Astrocyte of the cerebellum (primary cell): ENCODE measurements around the gene GPR17.

ENCODE experiments used
- DNase-seq: peaks from one replicate; pipeline ENCODE4 v3.0.0-alpha.2; 2011; ENCODE audit warnings: low read depth
- H3K4me3 ChIP-seq: 2 replicates; pipeline ENCODE4 v1.5.1; 2011; ENCODE audit warnings: mild to moderate bottlenecking, low read depth, low read length, moderate library complexity
- in situ Hi-C: cut with HindIII; loops from 2 replicates; pipeline ENCODE4 v1.10.0; 2017; ENCODE audit warnings: low sequenced_read_pairs
- TF ChIP-seq, protein P1 (sequence below): IDR thresholded peaks from 2 replicates; pipeline ENCODE4 v1.5.1; 2012; ENCODE audit warnings: low read length, low read depth, moderate library complexity, mild to moderate bottlenecking; ENCODE audit errors: missing control alignments

The GPR17 gene

DNA sequence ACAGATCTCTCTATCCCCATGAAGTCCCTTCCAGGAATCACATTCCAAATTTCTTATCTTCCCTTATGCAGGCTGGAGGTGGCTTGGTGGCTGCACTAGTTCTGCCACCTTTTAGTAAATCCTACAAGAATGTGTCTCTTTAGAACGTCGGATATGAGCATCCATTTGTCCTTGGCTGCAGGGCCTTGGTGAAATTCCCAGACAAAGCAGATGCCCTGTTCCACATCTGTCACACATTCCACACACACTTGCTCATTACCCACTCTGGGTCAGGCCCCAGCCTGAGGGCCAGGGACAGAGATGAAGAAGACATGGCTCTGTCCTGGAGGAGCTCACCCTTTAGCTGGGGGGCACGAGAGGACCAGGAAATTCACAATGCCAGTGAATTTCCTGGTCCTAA is 31.2 kb upstream of the GPR17 start:
- no peak overlapping the region for H3K4me3 ChIP-seq
- no peak for DNase-seq
- TF ChIP-seq, protein P1, sequence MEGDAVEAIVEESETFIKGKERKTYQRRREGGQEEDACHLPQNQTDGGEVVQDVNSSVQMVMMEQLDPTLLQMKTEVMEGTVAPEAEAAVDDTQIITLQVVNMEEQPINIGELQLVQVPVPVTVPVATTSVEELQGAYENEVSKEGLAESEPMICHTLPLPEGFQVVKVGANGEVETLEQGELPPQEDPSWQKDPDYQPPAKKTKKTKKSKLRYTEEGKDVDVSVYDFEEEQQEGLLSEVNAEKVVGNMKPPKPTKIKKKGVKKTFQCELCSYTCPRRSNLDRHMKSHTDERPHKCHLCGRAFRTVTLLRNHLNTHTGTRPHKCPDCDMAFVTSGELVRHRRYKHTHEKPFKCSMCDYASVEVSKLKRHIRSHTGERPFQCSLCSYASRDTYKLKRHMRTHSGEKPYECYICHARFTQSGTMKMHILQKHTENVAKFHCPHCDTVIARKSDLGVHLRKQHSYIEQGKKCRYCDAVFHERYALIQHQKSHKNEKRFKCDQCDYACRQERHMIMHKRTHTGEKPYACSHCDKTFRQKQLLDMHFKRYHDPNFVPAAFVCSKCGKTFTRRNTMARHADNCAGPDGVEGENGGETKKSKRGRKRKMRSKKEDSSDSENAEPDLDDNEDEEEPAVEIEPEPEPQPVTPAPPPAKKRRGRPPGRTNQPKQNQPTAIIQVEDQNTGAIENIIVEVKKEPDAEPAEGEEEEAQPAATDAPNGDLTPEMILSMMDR, result no peak
- in situ Hi-C loops, result no loop called here

DNA sequence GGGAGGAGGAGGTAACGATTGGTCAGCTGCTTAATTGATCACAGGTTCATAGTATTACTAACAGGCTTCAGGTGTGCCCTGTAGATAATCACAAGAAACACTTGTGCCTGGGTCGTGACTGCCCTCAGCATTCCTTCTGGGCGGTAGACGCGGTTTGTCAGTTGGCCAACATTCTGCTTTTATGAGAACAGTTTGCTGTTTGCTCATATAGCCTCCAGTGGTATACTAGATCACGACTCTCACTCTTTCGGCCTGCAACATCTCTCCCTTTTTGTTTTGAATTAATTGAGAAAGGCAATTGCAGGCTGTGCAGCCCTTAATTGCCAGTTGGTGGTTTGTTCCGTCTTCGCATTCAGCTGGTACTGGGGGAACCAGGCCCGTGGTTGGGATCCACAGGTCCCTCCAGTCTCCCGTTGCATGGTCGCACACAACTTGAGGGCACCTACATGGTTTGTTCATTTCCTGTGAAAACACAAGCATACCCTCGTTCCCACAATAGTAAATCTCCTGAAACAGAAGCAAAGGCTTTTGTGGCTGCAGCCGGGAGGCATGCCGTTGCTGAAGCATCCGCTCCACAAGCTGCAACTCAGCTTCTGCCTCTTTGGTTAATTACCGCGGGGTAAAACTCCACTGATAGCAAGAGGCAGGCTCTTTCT is 30.3 kb upstream of the GPR17 start:
- H3K4me3 ChIP-seq, result no peak overlapping the region
- DNase-seq, result no peak
- in situ Hi-C loops, result no loop called here
- TF ChIP-seq, protein P1, result no peak

DNA sequence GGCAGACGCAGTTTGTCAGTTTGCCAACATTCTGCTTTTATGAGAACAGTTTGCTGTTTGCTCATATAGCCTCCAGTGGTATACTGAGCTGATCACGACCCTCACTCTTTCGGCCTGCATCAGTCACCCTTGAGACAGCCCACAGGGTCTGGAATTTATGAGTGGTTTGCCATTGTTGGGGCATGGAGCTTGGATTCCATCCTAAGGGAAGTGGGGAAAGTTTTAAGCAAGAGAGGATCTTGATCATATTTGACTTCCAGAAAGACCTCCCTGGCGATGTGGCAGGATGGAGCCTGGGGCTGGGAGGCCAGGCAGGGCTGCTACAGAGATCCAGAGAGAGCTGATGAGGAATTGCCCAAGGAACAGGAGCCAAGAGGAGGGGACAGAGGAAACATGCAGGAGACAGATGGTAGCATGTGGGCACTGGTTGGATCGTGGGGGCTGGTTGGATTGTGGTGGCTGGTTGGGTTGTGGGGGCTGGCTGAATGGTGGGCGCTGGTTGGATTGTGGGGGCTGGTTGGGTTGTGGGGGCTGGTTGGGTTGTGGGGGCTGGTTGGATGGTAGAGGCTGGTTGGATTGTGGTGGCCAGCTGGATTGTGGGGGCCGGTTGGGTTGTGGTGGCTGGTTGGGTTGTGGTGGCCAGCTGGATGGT is 27.3 kb upstream of the GPR17 start:
- no peak for DNase-seq
- TF ChIP-seq, protein P1, result no peak
- in situ Hi-C loops, result no loop called here
- no peak overlapping the region for H3K4me3 ChIP-seq

DNA sequence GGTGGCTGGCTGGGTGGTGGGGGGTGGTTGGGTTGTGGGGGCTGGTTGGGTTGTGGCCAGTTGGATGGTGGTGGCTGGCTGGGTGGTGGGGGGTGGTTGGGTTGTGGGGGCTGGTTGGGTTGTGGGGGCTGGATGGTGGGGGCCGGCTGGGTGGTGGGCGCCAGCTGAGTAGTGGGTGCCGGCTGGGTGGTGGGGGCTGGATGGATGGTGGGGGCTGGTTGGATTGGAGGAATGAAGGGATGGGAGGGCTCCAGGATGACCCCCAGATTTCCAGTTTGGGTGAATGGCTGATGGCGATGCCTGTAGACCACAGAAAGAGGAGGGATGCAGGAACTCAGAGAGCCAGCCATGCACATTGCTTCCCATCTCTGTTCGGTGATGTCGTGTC is 26.8 kb upstream of the GPR17 start:
- no peak overlapping the region for H3K4me3 ChIP-seq
- no peak for DNase-seq
- TF ChIP-seq, protein P1, result no peak
- in situ Hi-C loops, result no loop called here

DNA sequence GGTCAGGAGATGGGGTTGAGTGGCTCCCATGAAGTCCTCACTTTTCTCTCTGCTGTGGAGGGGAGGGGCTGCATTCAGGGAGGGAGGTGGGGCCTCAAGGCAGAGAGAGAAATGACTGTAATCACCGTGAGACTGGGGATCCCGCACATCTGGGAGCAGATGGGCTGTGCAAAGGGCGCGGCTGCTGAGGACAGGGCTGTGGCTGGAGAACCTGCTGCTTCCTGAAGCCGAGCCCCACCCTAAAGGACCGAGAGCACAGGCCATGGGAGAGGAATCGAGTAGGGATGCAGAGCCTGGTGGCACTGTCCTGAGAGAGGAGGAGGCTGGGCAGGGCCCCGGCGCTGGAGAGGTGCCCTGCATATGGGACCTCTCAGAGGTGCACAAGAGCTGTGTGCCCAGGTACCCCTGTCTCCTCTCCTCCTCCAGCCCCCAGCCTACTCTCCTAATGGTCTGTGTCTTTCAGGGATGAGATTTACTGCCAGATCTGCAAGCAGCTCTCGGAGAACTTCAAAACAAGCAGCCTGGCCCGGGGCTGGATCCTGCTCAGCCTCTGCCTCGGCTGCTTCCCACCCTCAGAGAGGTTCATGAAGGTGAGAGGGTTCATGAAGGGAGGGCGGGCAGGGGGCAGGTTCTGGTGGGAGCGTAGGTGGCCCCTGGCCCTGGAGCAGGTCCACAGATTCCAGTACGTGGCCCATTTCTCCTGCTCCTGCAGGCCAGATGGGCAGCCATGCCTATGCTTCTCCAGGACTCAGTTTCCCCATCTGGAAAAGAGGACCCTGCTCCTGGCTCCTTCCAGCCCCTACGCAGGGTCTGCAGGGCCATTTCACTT is 25.9 kb upstream of the GPR17 start:
- TF ChIP-seq, protein P1, result no peak
- in situ Hi-C loops, result no loop called here
- DNase-seq, result no peak
- no peak overlapping the region for H3K4me3 ChIP-seq

DNA sequence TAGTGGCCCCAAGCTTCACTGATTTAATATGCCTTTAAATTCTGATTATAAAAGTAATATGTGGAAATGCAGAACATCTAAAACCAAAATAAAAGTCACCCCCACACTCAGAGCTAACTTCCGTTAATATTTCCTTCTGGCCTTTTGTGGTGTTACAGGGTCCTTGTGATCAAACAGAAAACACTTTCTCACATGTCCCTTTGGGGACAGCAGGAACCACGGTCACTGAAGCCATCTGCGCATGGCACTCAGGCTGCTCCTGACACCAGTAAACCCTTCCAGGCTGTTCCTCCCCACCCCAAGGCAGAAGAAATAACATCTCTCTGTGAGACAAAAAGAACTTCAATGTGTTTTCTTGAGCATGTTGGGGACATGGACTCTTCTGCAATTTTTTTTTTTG is 25.1 kb upstream of the GPR17 start:
- no peak for DNase-seq
- in situ Hi-C loops, result no loop called here
- no peak overlapping the region for H3K4me3 ChIP-seq
- TF ChIP-seq, protein P1, result no peak
